ENCODE measurements around the gene STARD9. TPM values are rescaled to one million over a fixed set of nuclear protein-coding genes. Genes with fewer than 3 reads are reported as not detected.

Gene STARD9
- total and polyA plus RNA-seq, 2 of the 4 experiments (the other 2 are of a cell fraction) = 2.0 to 3.2 TPM

GRCh38 chr15:42733027-42733426 lies 157.6 kb downstream of the STARD9 start:
- no peak overlapping the region for H2AFZ ChIP-seq (replicated peaks; ENCODE audit: low read length, poor library complexity)
- peaks cover 11% of the 10 kb centered on the region for H4K20me1 ChIP-seq (ENCODE audit: insufficient read depth, low read length)
- CTCF ChIA-PET = no interaction called here
- H3K36me3 ChIP-seq (ENCODE audit: control insufficient read depth, insufficient read depth, low read length) = peaks cover 63% of the 10 kb centered on the region
- ATAC-seq (ENCODE audit: low read depth) = no peak
- H3K4me2 ChIP-seq (ENCODE audit: low read depth, low read length) = no peak overlapping the region
- TF ChIP-seq BHLHE40 (IDR thresholded peaks at IDR 0.05; ENCODE audit: low read depth, low read length) (no peak), MXI1 (IDR thresholded peaks at IDR 0.05; ENCODE audit: borderline replicate concordance, low read depth, low read length) (no peak), CEBPB (IDR thresholded peaks at IDR 0.05; ENCODE audit: low read depth, low read length) (no peak), FOS (IDR thresholded peaks at IDR 0.05; ENCODE audit: low read depth, low read length) (no peak), CHD1 (IDR thresholded peaks at IDR 0.05; ENCODE audit: low read depth, low read length) (no peak), MAZ (IDR thresholded peaks at IDR 0.05; ENCODE audit: borderline replicate concordance, low read depth, low read length) (no peak), RCOR1 (IDR thresholded peaks at IDR 0.05; ENCODE audit: insufficient replicate concordance, low read length) (no peak), NFE2L2 (IDR thresholded peaks at IDR 0.05; ENCODE audit: low read depth, low read length) (no peak), USF2 (IDR thresholded peaks at IDR 0.05; ENCODE audit: low read depth, low read length) (no peak), POLR2A (IDR thresholded peaks at IDR 0.05; ENCODE audit: low read depth, low read length) (no peak), RFX5 (IDR thresholded peaks at IDR 0.05; ENCODE audit: low read depth, low read length) (no peak)
- TF ChIP-seq, protein P1, sequence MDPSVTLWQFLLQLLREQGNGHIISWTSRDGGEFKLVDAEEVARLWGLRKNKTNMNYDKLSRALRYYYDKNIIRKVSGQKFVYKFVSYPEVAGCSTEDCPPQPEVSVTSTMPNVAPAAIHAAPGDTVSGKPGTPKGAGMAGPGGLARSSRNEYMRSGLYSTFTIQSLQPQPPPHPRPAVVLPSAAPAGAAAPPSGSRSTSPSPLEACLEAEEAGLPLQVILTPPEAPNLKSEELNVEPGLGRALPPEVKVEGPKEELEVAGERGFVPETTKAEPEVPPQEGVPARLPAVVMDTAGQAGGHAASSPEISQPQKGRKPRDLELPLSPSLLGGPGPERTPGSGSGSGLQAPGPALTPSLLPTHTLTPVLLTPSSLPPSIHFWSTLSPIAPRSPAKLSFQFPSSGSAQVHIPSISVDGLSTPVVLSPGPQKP (IDR thresholded peaks at IDR 0.05; ENCODE audit: borderline replicate concordance, low read depth, low read length) = no peak
- H3K23ac ChIP-seq (ENCODE audit: low read depth, low read length) = no peak overlapping the region
- H3K27me3 ChIP-seq (ENCODE audit: control insufficient read depth, insufficient read depth, low read length) = no peaks in the 10 kb centered on the region
- H3K9ac ChIP-seq (ENCODE audit: low read depth, low read length) = no peak overlapping the region
- 92% methylated on average over 6 of the region's 11 CpGs; no CpG with 5 or more reads in 1 of the 2 experiments for WGBS, 2 experiments (ENCODE audit: extremely low coverage in 2 of 2, insufficient read length in 1 of 2)
- no peak overlapping the region for H4K8ac ChIP-seq (ENCODE audit: low read depth in 2 of 2, low read length in 2 of 2)
- no peak overlapping the region for H3K14ac ChIP-seq (replicated peaks; ENCODE audit: low read depth, low read length)
- H4K5ac ChIP-seq (ENCODE audit: low read depth, low read length) = no peak overlapping the region
- H2BK20ac ChIP-seq (ENCODE audit: low read depth, low read length) = no peak overlapping the region
- no peak overlapping the region for H3K4ac ChIP-seq (ENCODE audit: low read depth, low read length)
- no peak overlapping the region for H2AK5ac ChIP-seq (ENCODE audit: low read depth, low read length)
- H3K4me3 ChIP-seq (ENCODE audit: insufficient read depth, low read depth, low read length) = no peak overlapping the region
- intact Hi-C loops (cut with micrococcal nuclease) (no loop called here), in situ Hi-C loops (cut with MboI; ENCODE audit: low sequenced_read_pairs) (no loop called here), dilution Hi-C loops (cut with HindIII; ENCODE audit: low sequenced_read_pairs, unreplicated experiment) (no loop called here)
- H2AK9ac ChIP-seq (replicated peaks; ENCODE audit: low read depth, low read length, poor library complexity) = no peak overlapping the region
- peaks cover 11% of the 10 kb centered on the region; the same call in 1 of the 2 replicates for H3K9me1 ChIP-seq (ENCODE audit: insufficient read depth, low read length)
- H3K18ac ChIP-seq (ENCODE audit: low read depth, low read length) = no peak overlapping the region
- H3K27ac ChIP-seq (ENCODE audit: insufficient read depth, low read length) = no peak overlapping the region
- DNase-seq = no peak
- POLR2A ChIA-PET (ENCODE audit: unreplicated experiment) = interaction anchor here (0.6 kb wide), 1 partner anchor 619 kb away, joined by 3 read pairs; no protein-coding TSS in a partner anchor
- H2BK5ac ChIP-seq (ENCODE audit: low read depth, low read length, poor library complexity, severe bottlenecking) = no peak overlapping the region
- H3K79me1 ChIP-seq (ENCODE audit: low read depth in 1 of 2, low read length in 2 of 2) = peaks cover 20 to 22% of the 10 kb centered on the region in 2 experiments
- H3K4me1 ChIP-seq (ENCODE audit: control insufficient read depth, insufficient read depth, low read length) = peaks cover 8% of the 10 kb centered on the region
- no peak overlapping the region for H4K91ac ChIP-seq (ENCODE audit: insufficient read depth, low read depth, low read length)
- no peak overlapping the region for H2BK120ac ChIP-seq (ENCODE audit: low read depth, low read length)
- H3K9me3 ChIP-seq (ENCODE audit: control insufficient read depth, insufficient read depth, low read length) = no peaks in the 10 kb centered on the region
- H3K56ac ChIP-seq (ENCODE audit: extremely low read depth, insufficient read depth, low read length) = no peak overlapping the region
- H2BK15ac ChIP-seq (ENCODE audit: low read depth, low read length) = no peak overlapping the region
- no TSS peak for BruUV-seq (replicated peaks)

Measured in IMR-90 (cell line).